Neural cell (in vitro differentiated cells): ENCODE results near the gene TBCC. TPM values are rescaled to one million over a fixed set of nuclear protein-coding genes. Genes with fewer than 3 reads are reported as not detected.

Experiments used
- H2AFZ ChIP-seq: fragments of 200-600, 300-800 bp; sonication (generic), shearing (Covaris generic); 2 replicates; pipeline ENCODE4 v1.6.0; 2014; ENCODE audit warnings: low read depth, mild to moderate bottlenecking, antibody characterized with exemption, low read length, moderate library complexity
- H3F3A ChIP-seq: fragments of 200-600 bp; shearing (Covaris generic); 2 replicates; pipeline ENCODE4 v1.6.1; 2016; ENCODE audit warnings: mild to moderate bottlenecking, moderate library complexity, mixed read lengths, antibody characterized with exemption, low read length; ENCODE audit not compliant: insufficient read depth, poor library complexity, severe bottlenecking
- H3K27ac ChIP-seq: fragments of 200-600, 300-800 bp; sonication (generic), shearing (Covaris generic); 2 replicates; pipeline ENCODE4 v1.5.1; 2014; ENCODE audit warnings: mild to moderate bottlenecking, low read length, moderate library complexity
- H3K27me3 ChIP-seq: fragments of 300-800, 200-600 bp; sonication (generic), shearing (Covaris generic); 2 replicates; pipeline ENCODE4 v1.6.0; 2014; ENCODE audit warnings: mild to moderate bottlenecking, low read depth, low read length, moderate library complexity; ENCODE audit not compliant: insufficient read depth
- H3K36me3 ChIP-seq: fragments of 300-800, 200-600 bp; sonication (generic), shearing (Covaris generic); 2 replicates; pipeline ENCODE4 v1.5.1; 2014; ENCODE audit warnings: mild to moderate bottlenecking, antibody characterized with exemption, low read length, moderate library complexity; ENCODE audit not compliant: insufficient read depth
- H3K4me2 ChIP-seq: fragments of 300-800, 200-600 bp; sonication (generic), shearing (Covaris generic); 2 replicates; pipeline ENCODE4 v1.6.0; 2014; ENCODE audit warnings: mild to moderate bottlenecking, low read length
- H3K4me3 ChIP-seq: fragments of 300-800, 200-600 bp; sonication (generic), shearing (Covaris generic); 2 replicates; pipeline ENCODE4 v1.5.1; 2014; ENCODE audit warnings: mild to moderate bottlenecking, low read length, moderate library complexity
- H3K79me2 ChIP-seq: fragments of 200-600 bp; shearing (Covaris generic); replicated peaks from 2 replicates; pipeline ENCODE4 v1.6.0; 2014; ENCODE audit warnings: mild to moderate bottlenecking, low read length, moderate library complexity; ENCODE audit not compliant: insufficient read depth
- H3K9ac ChIP-seq: fragments of 300-800, 200-600 bp; sonication (generic), shearing (Covaris generic); 2 replicates; pipeline ENCODE4 v1.6.1; 2016; ENCODE audit warnings: mild to moderate bottlenecking, low read length, mixed read lengths
- H3K9me2 ChIP-seq: fragments of 200-600 bp; shearing (Covaris generic); 2 replicates; pipeline ENCODE4 v1.6.1; 2016; ENCODE audit warnings: mild to moderate bottlenecking, low read length, mixed read lengths; ENCODE audit not compliant: insufficient read depth
- H3K9me3 ChIP-seq: fragments of 200-600, 300-800 bp; sonication (generic), shearing (Covaris generic); 2 replicates; pipeline ENCODE4 v1.6.1; 2016; ENCODE audit warnings: mild to moderate bottlenecking, mixed run types, low read length, moderate library complexity, mixed read lengths
- H4K20me1 ChIP-seq: fragments of 200-600 bp; shearing (Covaris generic); 2 replicates; pipeline ENCODE4 v1.6.1; 2016; ENCODE audit warnings: mild to moderate bottlenecking, mixed run types; ENCODE audit not compliant: insufficient read depth
- CTCF ChIP-seq: fragments of 450-650 bp; IDR thresholded peaks from 2 replicates; pipeline ENCODE4 v1.5.1; 2014; ENCODE audit warnings: antibody characterized with exemption, mild to moderate bottlenecking, moderate library complexity; ENCODE audit not compliant: poor library complexity, severe bottlenecking
- EP300 ChIP-seq: fragments of 450-650 bp; conservative IDR thresholded peaks from 2 replicates; pipeline ENCODE4 v1.6.1; 2014; ENCODE audit warnings: antibody characterized with exemption, mild to moderate bottlenecking, moderate library complexity; ENCODE audit not compliant: poor library complexity, severe bottlenecking
- EZH2 ChIP-seq: fragments of 200-600, 300-800 bp; shearing (Covaris generic), sonication (generic); IDR thresholded peaks from 2 replicates; pipeline ENCODE4 v1.6.1; 2014; ENCODE audit warnings: antibody characterized with exemption, low read length, borderline replicate concordance, mild to moderate bottlenecking; ENCODE audit not compliant: insufficient read depth, poor library complexity, severe bottlenecking
- MXI1 ChIP-seq: fragments of 450-650 bp; conservative IDR thresholded peaks from 2 replicates; pipeline ENCODE4 v1.6.1; 2014; ENCODE audit warnings: antibody characterized with exemption, mild to moderate bottlenecking; ENCODE audit not compliant: poor library complexity, severe bottlenecking
- POLR2AphosphoS5 ChIP-seq: IDR thresholded peaks from 2 replicates; pipeline ENCODE4 v1.6.1; 2012
- RAD21 ChIP-seq: fragments of 450-650 bp; conservative IDR thresholded peaks from 2 replicates; pipeline ENCODE4 v1.6.1; 2014; ENCODE audit warnings: antibody characterized with exemption, mild to moderate bottlenecking, moderate library complexity
- REST ChIP-seq: IDR thresholded peaks from 2 replicates; pipeline ENCODE4 v1.6.1; 2012; ENCODE audit warnings: borderline replicate concordance
- SMC3 ChIP-seq: fragments of 450-650 bp; conservative IDR thresholded peaks from 2 replicates; pipeline ENCODE4 v1.6.1; 2014; ENCODE audit warnings: antibody characterized with exemption, mild to moderate bottlenecking, moderate library complexity; ENCODE audit not compliant: poor library complexity
- TAF1 ChIP-seq: IDR thresholded peaks from 2 replicates; pipeline ENCODE4 v1.6.1; 2012; ENCODE audit warnings: low read depth
- polyA plus RNA-seq: library from polyadenylated mRNA; depleted of rRNA; stranded (reverse); fragments of >200 nt; gene quantifications from 2 replicates; pipeline ENCODE4 v1.2.3, GENCODE V29; 2014

Gene TBCC
- polyA plus RNA-seq, 1 donor from 2014 or later: 112 TPM

DNA sequence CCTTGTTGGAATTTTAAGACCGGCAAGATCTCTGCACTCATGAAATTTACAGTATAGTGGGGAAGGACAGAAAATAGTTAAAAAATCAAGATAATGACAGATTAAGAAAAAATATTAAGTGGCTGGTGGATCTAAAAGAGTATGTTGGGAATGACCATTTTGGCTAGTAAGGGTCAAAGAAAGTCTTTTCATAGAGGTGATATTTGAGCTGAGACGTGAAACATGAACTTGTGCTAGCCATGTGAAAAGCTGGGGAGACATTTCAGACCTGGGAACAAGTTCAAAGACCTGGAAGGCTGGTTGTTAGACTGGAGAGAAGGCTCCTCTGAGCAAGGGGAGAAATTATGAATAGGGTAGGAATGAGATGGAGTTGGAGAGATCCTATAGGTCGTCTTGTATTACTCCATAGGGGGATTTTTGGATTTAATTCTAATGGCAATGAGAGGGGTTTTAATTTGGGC is 40.7 kb upstream of the TBCC start:
- H3K9ac ChIP-seq: no peak overlapping the region
- no peaks in the 10 kb centered on the region for H4K20me1 ChIP-seq
- TF ChIP-seq REST (no peak), RAD21 (no peak), TAF1 (no peak), EP300 (no peak), SMC3 (no peak), EZH2 (no peak), POLR2AphosphoS5 (no peak), CTCF (no peak), MXI1 (no peak)
- no peak overlapping the region for H2AFZ ChIP-seq
- H3K36me3 ChIP-seq: no peaks in the 10 kb centered on the region
- peaks cover 3% of the 10 kb centered on the region for H3F3A ChIP-seq
- H3K27ac ChIP-seq: no peak overlapping the region
- no peaks in the 10 kb centered on the region for H3K9me2 ChIP-seq
- H3K9me3 ChIP-seq: no peaks in the 10 kb centered on the region
- H3K79me2 ChIP-seq: peaks cover 73% of the 10 kb centered on the region
- H3K27me3 ChIP-seq: no peaks in the 10 kb centered on the region
- peak overlapping the region; percentile 39 for H3K4me2 ChIP-seq
- peak overlapping the region; percentile 93 for H3K4me3 ChIP-seq

- Histone ChIP-seq H3K79me2 (peaks cover 68% of the 10 kb centered on the region), H3K27ac (peak overlapping the region; percentile 98)
Measured at GRCh38 chr6:42784717-42785498, 39.0 kb upstream of the TBCC start.

More at GRCh38 chr6:42784717-42785498, 39.0 kb upstream of the TBCC start:
- Histone ChIP-seq H3K9me2 (no peaks in the 10 kb centered on the region), H3K4me2 (peak overlapping the region; percentile 88), H3K36me3 (no peaks in the 10 kb centered on the region), H3K9ac (peak overlapping the region; percentile 100), H3K27me3 (no peaks in the 10 kb centered on the region), H3K9me3 (no peaks in the 10 kb centered on the region), H3F3A (no peaks in the 10 kb centered on the region), H4K20me1 (no peaks in the 10 kb centered on the region), H3K4me3 (peak overlapping the region; percentile 93), H2AFZ (no peak overlapping the region)
- no peak for TF ChIP-seq RAD21
- TF ChIP-seq REST: no peak
- TF ChIP-seq EZH2: no peak
- no peak for TF ChIP-seq TAF1
- TF ChIP-seq SMC3: no peak
- TF ChIP-seq POLR2AphosphoS5: no peak
- TF ChIP-seq EP300: no peak
- no peak for TF ChIP-seq CTCF
- no peak for TF ChIP-seq MXI1
